Hepatocyte (in vitro differentiated cells): ENCODE measurements around the gene SMIM20. TPM values are rescaled to one million over a fixed set of nuclear protein-coding genes. Genes with fewer than 3 reads are reported as not detected.
"Not testable (repeated sequence)": the region's sequence is repeated elsewhere in the genome, so short reads cannot be mapped to it uniquely, and the experiment has no call there.

Source experiments
- DNase-seq: peaks from one replicate; pipeline ENCODE4 v3.0.0-alpha.2; 2016; ENCODE audit warnings: low spot score
- H2AFZ ChIP-seq: fragments of 200-600 bp; sonication (generic); 2 replicates; pipeline ENCODE4 v1.6.0; 2016; ENCODE audit warnings: antibody characterized with exemption, mild to moderate bottlenecking
- H3K27ac ChIP-seq: fragments of 200-600 bp; sonication (generic); 2 replicates; pipeline ENCODE4 v1.5.1; 2016; ENCODE audit warnings: mild to moderate bottlenecking
- H3K27me3 ChIP-seq: fragments of 200-600 bp; sonication (generic); 2 replicates; pipeline ENCODE4 v1.6.1; 2016
- H3K36me3 ChIP-seq: fragments of 200-600 bp; sonication (generic); replicated peaks from 2 replicates; pipeline ENCODE4 v1.5.1; 2016; ENCODE audit warnings: low read depth; ENCODE audit not compliant: insufficient read depth
- H3K4me1 ChIP-seq: fragments of 200-600 bp; sonication (generic); 2 replicates; pipeline ENCODE4 v1.5.1; 2016; ENCODE audit warnings: mild to moderate bottlenecking, moderate library complexity; ENCODE audit not compliant: insufficient read depth
- H3K4me2 ChIP-seq: fragments of 200-600 bp; sonication (generic); 2 replicates; pipeline ENCODE4 v1.6.0; 2016
- H3K4me3 ChIP-seq: fragments of 200-600 bp; sonication (generic); 2 replicates; pipeline ENCODE4 v1.5.1; 2016; ENCODE audit warnings: mild to moderate bottlenecking
- H3K79me2 ChIP-seq: fragments of 200-600 bp; sonication (generic); 2 replicates; pipeline ENCODE4 v1.6.0; 2017; ENCODE audit warnings: mild to moderate bottlenecking
- H3K9me2 ChIP-seq: fragments of 200-600 bp; sonication (generic); replicated peaks from 2 replicates; pipeline ENCODE4 v1.6.0; 2017; ENCODE audit warnings: mild to moderate bottlenecking; ENCODE audit not compliant: insufficient read depth
- H3K9me3 ChIP-seq: fragments of 200-600 bp; sonication (generic); 2 replicates; pipeline ENCODE4 v1.5.1; 2016; ENCODE audit warnings: low read depth, mild to moderate bottlenecking
- H4K20me1 ChIP-seq: fragments of 200-600 bp; sonication (generic); 2 replicates; pipeline ENCODE4 v1.6.0; 2016; ENCODE audit warnings: mild to moderate bottlenecking; ENCODE audit not compliant: insufficient read depth, poor library complexity, severe bottlenecking
- CTCF ChIP-seq: fragments of 200-600 bp; sonication (generic); IDR thresholded peaks from 2 replicates; pipeline ENCODE4 v1.5.1; 2016; ENCODE audit warnings: antibody characterized with exemption, mild to moderate bottlenecking; ENCODE audit not compliant: poor library complexity
- EZH2 ChIP-seq: fragments of 200-600 bp; sonication (generic); IDR thresholded peaks from 2 replicates; pipeline ENCODE4 v1.6.1; 2016; ENCODE audit warnings: antibody characterized with exemption, mild to moderate bottlenecking, borderline replicate concordance
- EZH2phosphoT487 ChIP-seq: fragments of 200-600 bp; sonication (generic); IDR thresholded peaks from one replicate; pipeline ENCODE4 v1.6.1; 2018; ENCODE audit warnings: antibody characterized with exemption, mild to moderate bottlenecking, low read depth, moderate library complexity; ENCODE audit not compliant: unreplicated experiment, severe bottlenecking
- WGBS: methylation state at CpG from one replicate; pipeline ENCODE4 v1.1.6; 2016; ENCODE audit warnings: low lambda C conversion rate; ENCODE audit errors: missing lambda C conversion rate; 5-methylcytosine and 5-hydroxymethylcytosine counted together
- polyA plus RNA-seq: library from polyadenylated mRNA; unstranded; fragments of >200 nt; fragmentation: Nextera tagmentation; extraction: Ambion mirVana; gene quantifications from 2 replicates; pipeline ENCODE4 v1.2.1, GENCODE V29; 2016
- total RNA-seq: library from RNA; depleted of rRNA; stranded (reverse); fragments of >200 nt; gene quantifications from 2 replicates; pipeline ENCODE4 v1.2.3, GENCODE V29; 2014

Gene SMIM20
- total RNA-seq: 54.5 and 60.0 TPM in 2 replicates
- polyA plus RNA-seq: 40.8 and 55.8 TPM in 2 replicates

DNA sequence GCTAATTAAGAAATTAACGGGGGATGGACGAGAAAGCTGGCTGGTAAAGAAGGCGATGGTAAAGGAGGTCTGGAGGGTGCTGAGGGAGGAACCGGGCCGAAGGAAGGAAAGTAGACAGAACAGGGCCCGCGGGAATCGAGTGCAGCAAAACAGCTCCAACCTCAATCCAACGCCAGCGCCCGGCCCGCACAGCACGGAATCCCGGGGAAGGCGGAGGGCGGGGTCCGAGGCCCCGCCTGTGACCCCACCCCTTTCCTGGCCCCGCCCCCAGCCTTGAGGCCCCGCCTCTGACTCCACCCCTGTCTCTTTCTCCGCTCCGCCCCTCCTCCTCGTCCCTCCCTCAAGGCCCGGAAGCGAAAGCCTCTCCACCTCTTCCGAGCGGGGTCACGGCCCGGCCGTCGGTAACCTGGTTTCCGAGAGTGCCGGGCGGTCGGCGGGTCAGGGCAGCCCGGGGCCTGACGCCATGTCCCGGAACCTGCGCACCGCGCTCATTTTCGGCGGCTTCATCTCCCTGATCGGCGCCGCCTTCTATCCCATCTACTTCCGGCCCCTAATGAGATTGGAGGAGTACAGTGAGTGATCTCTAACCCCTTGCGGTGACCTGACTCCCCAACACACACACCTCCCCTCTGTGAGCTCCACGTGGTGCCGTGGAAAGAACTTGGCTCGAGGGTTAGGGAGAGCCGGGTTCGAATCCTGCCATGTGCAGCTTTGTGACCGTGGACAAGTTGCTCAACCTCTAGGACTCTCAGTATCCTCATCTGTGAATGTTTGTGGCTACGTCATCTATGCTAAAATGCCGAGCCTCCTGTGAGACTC lies at the start of gene SMIM20:
Gene SMIM20 (plus strand): TSS at position 370 of the 819 bp plus-strand sequence. CDS start 94 bp downstream, at position 464.
- peaks cover 11% of the 10 kb centered on the region for H3K4me1 ChIP-seq
- no peaks in the 10 kb centered on the region for H4K20me1 ChIP-seq
- H3K9me3 ChIP-seq: no peaks in the 10 kb centered on the region
- H3K9me2 ChIP-seq: no peaks in the 10 kb centered on the region
- TF ChIP-seq EZH2 (no peak), EZH2phosphoT487 (no peak), CTCF (no peak)
- H3K27me3 ChIP-seq: no peaks in the 10 kb centered on the region
- 3% methylated on average over 40 of the region's 57 CpGs for WGBS
- H3K27ac ChIP-seq: peak within 1 kb of the TSS; percentile 80
- H3K4me3 ChIP-seq: peak within 1 kb of the TSS; percentile 43
- H3K79me2 ChIP-seq: no peaks in the 10 kb centered on the region
- H3K36me3 ChIP-seq: no peaks in the 10 kb centered on the region
- H2AFZ ChIP-seq: peak within 1 kb of the TSS; percentile 85
- peak within 1 kb of the TSS; percentile 83 for H3K4me2 ChIP-seq
- peak; percentile 96 for DNase-seq

DNA sequence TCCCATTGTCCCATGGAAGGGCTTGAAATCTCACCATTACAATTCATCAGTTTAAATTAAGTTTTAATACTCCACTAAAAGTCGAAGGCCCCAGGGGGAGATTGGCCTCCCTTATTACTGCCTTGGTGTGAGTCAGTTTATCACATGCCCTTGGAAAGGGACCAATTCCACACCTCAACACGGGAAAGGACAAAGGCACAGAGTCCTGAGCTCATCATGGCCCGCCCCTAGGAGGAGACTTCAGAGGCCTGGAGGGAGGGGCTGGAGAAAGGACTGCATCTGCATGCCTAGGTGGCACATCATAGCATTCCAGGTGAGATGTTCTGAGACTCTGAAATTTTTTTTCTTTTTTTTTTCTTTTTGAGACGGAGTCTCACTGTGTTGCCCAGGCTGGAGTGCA lies 48.4 kb upstream of the SMIM20 start:
- no peak overlapping the region for H3K4me2 ChIP-seq

GRCh38 chr4:25866401-25866800 lies 47.6 kb upstream of the SMIM20 start:
- WGBS: 97% methylated on average over 4 of the region's 4 CpGs
- H2AFZ ChIP-seq, H3K4me1 ChIP-seq, H3K9me3 ChIP-seq, H3K9me2 ChIP-seq, H3K27ac ChIP-seq, H3K27me3 ChIP-seq, H3K36me3 ChIP-seq, H3K4me2 ChIP-seq, DNase-seq, H3K4me3 ChIP-seq, H4K20me1 ChIP-seq, H3K79me2 ChIP-seq: not testable (repeated sequence)

More for the DNA sequence above, 48.4 kb upstream of the SMIM20 start:
- TF ChIP-seq EZH2phosphoT487 (no peak), CTCF (no peak), EZH2 (no peak)
- no peak overlapping the region for H2AFZ ChIP-seq
- peaks cover 10% of the 10 kb centered on the region for H3K4me1 ChIP-seq
- H3K27me3 ChIP-seq: peaks cover 2% of the 10 kb centered on the region
- H4K20me1 ChIP-seq: no peaks in the 10 kb centered on the region
- peaks cover 4% of the 10 kb centered on the region for H3K79me2 ChIP-seq
- no peak overlapping the region for H3K27ac ChIP-seq
- peak; percentile 75 for DNase-seq
- no peaks in the 10 kb centered on the region for H3K9me2 ChIP-seq
- WGBS: 63% methylated on average over 4 of the region's 4 CpGs
- no peaks in the 10 kb centered on the region for H3K9me3 ChIP-seq
- no peak overlapping the region for H3K4me3 ChIP-seq
- H3K36me3 ChIP-seq: no peaks in the 10 kb centered on the region

- Histone ChIP-seq H3K27ac (no peak overlapping the region), H3K79me2 (no peaks in the 10 kb centered on the region), H3K27me3 (peaks cover 2% of the 10 kb centered on the region), H2AFZ (no peak overlapping the region), H3K9me3 (no peaks in the 10 kb centered on the region), H3K4me2 (no peak overlapping the region), H3K36me3 (no peaks in the 10 kb centered on the region), H4K20me1 (no peaks in the 10 kb centered on the region), H3K9me2 (no peaks in the 10 kb centered on the region), H3K4me1 (no peaks in the 10 kb centered on the region), H3K4me3 (no peak overlapping the region)
- DNase-seq: no peak
- no peak for TF ChIP-seq EZH2
- 80% methylated on average over 6 of the region's 6 CpGs for WGBS
These were observed 46.2 kb upstream of the SMIM20 start for GRCh38 chr4:25867781-25868294.
